A673 (cell line): Measurements from ENCODE around the gene TMEM258.

Experiments used
- CTCF ChIP-seq: fragments of 300-800, 200-600 bp; sonication (generic); conservative IDR thresholded peaks from 2 replicates; pipeline ENCODE4 v1.5.1; 2017; ENCODE audit warnings: low read depth, mild to moderate bottlenecking, antibody characterized with exemption, low read length, moderate library complexity, mixed read lengths
- EZH2 ChIP-seq: fragments of 200-600 bp; sonication (generic); IDR thresholded peaks from 2 replicates; pipeline ENCODE4 v1.6.1; 2017; ENCODE audit warnings: borderline replicate concordance, low read depth, mild to moderate bottlenecking, mixed read lengths, antibody characterized with exemption, low read length; ENCODE audit not compliant: poor library complexity, severe bottlenecking

GRCh38 chr11:61754534-61755482, 37.6 kb downstream of the TMEM258 start:
- TF ChIP-seq CTCF (no peak), EZH2 (no peak)
